GM18517 (cell line): ENCODE results near the gene ZNF740.
"Not testable (repeated sequence)": the region's sequence is repeated elsewhere in the genome, so short reads cannot be mapped to it uniquely, and the experiment has no call there.

Experiments used
- ATAC-seq: cut with Tn5 transposase; IDR thresholded peaks from one replicate; pipeline ENCODE4 v1.9.1; 2021; ENCODE audit warnings: mild to moderate bottlenecking, moderate library complexity; ENCODE audit not compliant: unreplicated experiment

Gene ZNF740

DNA sequence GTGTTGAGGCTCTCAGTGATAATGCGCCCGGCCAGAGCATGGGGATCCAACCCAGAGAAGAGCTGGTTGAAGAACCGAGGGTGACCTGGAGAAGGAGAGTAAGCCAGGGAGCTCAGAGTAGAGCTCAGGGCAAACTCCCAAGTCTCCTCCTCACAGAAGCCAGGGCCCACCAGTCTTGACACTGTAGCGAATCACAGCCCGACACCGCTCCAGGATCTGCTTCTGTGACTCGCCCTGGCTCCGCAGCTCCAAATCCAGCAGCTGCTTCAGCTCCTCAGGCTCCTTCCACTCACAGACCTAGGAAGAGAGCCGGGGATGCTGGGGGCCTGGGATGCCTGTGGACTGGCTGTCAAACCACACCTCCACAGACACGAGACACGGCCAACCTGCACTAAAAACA, 8.2 kb upstream of the ZNF740 start:
- ATAC-seq = no peak

GRCh38 chr12:53173085-53173715, 7.3 kb upstream of the ZNF740 start:
- no peak for ATAC-seq

- ATAC-seq = no peak
Observed at GRCh38 chr12:53174881-53175491, 5.5 kb upstream of the ZNF740 start.

GRCh38 chr12:53176750-53177149, 3.8 kb upstream of the ZNF740 start:
- no peak for ATAC-seq

- not testable (repeated sequence) for ATAC-seq
Observed at GRCh38 chr12:53177447-53177846, 3.1 kb upstream of the ZNF740 start.

DNA sequence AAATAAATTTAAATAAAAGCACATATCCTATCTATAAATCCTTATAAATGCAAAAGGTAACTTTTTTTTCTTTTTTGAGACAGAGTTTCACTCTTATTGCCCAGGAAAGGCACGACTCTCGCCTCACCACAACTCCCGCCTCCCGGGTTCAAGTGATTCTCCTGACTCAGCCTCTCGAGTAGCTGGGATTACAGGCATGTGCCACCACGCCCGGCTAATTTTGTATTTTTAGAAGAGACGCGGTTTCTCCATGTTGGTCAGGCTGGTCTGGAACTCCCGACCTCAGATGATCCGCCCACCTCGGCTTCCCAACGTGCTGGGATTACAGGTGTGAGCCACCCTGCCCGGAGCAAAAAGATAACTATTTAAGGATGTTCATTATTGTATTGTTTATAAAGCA, 1.7 kb upstream of the ZNF740 start:
- ATAC-seq = not testable (repeated sequence)

DNA sequence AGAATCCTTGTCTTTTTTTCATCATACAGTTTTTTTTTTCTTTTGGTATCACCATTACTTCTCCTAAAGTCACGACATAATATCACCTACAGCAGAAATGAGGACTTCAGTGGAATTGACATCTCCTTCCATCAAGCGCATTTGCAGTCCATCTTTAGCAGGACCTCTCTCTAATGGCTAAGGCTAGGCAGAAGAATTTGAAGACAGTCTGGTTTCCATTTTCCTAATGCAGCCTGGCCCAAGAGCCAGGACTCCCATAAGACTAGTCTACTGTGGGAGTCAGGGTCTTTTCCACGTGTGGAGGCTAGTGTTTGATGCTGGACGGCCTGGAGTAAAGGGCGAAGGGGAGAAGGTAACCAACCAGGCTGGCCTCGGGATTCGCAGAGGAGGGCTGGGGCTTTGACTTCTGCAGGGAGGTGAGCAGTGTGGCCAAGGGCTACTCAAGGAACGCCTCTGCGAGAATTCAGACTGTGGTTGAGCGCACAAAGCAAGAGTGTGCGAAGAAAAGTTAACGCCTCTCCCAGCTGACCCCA, 769 bp upstream of the ZNF740 start:
- ATAC-seq = peak; percentile 28

- peak; percentile 35 for ATAC-seq
Observed at GRCh38 chr12:53180931-53181645, 566 bp downstream of the ZNF740 start.

- ATAC-seq = no peak
Observed at GRCh38 chr12:53181935-53182334, 1.4 kb downstream of the ZNF740 start.

DNA sequence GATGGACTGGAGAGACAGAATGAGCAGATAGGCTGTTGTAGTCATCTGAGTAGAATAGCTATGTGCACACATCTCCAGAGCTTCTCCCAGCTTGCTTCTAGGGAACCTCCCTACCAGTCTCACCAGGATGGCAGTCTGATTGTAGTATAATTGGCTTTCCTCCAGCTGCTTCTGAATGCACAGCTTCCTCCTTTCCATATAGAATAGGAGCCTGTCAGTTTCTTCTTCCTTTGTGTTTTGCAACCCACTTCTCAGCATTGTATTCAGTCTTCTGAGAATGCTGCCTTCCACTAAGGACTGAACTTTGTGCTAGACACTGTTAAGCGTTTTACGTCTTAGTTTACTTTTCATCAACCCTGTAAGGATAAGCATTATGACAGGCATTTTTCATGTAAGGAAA, 2.4 kb downstream of the ZNF740 start:
- ATAC-seq = no peak

- no peak for ATAC-seq
Observed at GRCh38 chr12:53184828-53185227, 4.3 kb downstream of the ZNF740 start.

DNA sequence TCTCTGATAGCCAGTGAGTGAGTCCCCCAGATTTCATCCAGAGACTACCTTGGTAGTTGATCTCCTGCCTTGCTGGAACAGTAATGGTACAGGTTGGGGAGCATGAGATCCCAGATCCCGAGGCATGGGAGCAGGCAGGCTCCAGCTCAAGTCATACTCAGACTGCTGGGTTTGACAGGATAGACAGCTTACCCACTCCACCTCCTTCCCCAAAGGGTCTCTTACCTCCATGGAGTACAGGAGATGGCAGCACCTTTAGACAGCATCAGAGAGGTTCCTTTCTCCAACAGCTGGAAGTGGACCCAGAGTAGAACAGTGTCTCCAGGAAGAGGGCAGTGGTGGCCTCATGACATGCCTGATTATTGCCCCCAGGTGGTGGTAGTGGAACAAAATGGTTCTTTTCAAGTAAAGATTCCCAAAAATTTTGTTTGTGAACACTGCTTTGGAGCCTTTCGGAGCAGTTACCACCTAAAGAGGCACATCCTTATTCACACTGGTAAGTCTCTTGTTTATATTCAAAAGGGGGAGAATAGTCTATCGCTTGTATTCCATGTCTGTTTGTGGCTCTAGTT, 5.1 kb downstream of the ZNF740 start:
- ATAC-seq = no peak

DNA sequence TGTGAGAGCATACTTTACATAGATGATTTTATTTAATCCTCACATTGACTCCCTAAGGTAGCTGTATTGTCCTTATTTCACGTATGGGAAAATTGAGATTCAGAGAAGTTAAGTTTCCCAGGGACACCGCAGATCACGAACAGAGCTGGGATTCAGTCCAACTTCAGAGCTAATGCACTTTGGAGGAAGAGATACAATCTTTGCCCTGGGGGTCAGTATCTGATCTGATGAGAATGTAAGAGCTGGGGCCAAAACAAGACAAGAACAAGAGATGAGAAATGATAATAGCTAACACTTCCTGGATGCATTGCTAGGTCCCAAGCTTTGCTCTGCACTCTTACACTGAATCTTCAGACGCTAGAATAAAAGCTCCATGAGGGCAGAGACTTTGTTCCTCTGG, 6.2 kb downstream of the ZNF740 start:
- ATAC-seq = no peak

GRCh38 chr12:53187145-53187899, 6.8 kb downstream of the ZNF740 start:
- no peak for ATAC-seq

- no peak for ATAC-seq
Observed at GRCh38 chr12:53190108-53190729, 9.7 kb downstream of the ZNF740 start.

DNA sequence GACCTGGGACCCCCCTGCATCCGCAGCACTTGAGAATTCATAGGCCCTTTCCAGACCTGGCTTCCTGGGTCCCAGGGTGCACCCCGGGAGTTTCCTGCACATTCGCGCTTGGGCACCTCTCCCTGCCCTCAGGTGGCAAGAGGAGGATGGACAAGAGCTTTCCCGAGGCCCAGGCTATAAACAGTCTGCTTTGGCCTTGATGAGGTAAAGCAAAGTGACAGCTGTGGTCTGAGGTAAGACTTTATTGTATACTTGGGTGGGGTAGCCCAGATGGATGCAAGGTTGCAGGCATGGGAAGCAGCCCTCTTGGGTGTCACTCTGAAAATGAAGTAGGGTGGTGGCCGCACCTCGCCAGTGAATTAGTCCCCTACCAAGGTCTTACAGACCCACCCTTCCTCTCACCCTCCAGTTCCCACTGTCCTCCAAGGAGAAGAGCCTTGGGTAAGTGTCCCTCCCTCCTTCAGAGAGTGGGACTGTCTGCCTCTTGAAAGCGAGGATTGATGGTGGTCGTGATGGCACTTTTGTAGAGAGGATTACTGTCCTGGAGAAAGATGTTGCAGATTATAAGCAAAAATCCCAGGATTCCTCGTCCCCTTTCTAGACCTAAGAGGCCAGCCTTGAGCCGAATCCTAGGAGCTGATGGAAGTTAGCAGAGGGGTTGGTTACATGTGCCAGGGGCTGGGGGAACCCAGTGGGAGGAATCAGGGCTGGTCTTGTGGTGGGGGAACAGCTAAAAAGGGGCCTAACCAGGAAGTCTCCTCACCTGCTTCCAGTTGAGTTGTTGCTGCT, 10.8 kb downstream of the ZNF740 start:
- ATAC-seq = no peak

GRCh38 chr12:53191885-53192530, 11.5 kb downstream of the ZNF740 start:
- no peak for ATAC-seq

- no peak for ATAC-seq
Observed at GRCh38 chr12:53192531-53193021, 12.1 kb downstream of the ZNF740 start.

DNA sequence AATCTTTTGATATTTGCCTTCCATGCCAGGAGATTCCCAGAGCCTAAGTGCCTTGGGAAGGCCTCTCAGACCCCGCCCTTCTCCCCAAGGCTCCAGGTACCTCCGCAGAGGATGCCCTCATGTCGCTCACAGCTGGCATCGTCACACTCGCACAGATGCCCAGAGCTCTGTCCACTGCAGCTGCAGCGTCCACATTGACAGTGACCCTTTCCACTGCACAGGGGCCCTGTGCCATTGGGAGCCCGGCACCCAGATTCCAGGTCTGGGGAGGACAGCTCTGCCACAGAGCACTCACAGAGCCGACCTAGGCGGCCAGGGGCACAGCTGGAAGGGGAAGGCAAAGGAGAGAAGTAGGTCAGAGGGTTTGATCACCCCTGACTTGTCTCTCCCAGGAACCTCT, 12.5 kb downstream of the ZNF740 start:
- ATAC-seq = no peak
